Measurements from ENCODE around the gene PMEL. TPM values are rescaled to one million over a fixed set of nuclear protein-coding genes. Genes with fewer than 3 reads are reported as not detected.

PMEL gene
- total RNA-seq, 1 donor from 2014 or later = 136 TPM

- H3K4me1 Mint-ChIP-seq (ENCODE audit: unreplicated experiment) = peaks cover 11% of the 10 kb centered on the region
- H3K27ac Mint-ChIP-seq = no peak overlapping the region
- peak overlapping the region; percentile 7 for H3K4me3 Mint-ChIP-seq
These were observed 12.6 kb upstream of the PMEL start for GRCh38 chr12:55978393-55978792.

GRCh38 chr12:55974308-55974730 lies 8.5 kb upstream of the PMEL start:
- DNase-seq (ENCODE audit: extremely low spot score, unreplicated experiment) = peak; percentile 75
- H3K36me3 Mint-ChIP-seq = peaks cover 17% of the 10 kb centered on the region
- TF ChIP-seq CTCF (conservative IDR thresholded peaks at IDR 0.05) = no peak
- H3K4me3 Mint-ChIP-seq = no peak overlapping the region
- peaks cover 11% of the 10 kb centered on the region for H3K4me1 Mint-ChIP-seq (ENCODE audit: unreplicated experiment)
- H3K27ac Mint-ChIP-seq = no peak overlapping the region
- no peaks in the 10 kb centered on the region for H3K9me3 Mint-ChIP-seq
- no peaks in the 10 kb centered on the region for H3K27me3 Mint-ChIP-seq

More at GRCh38 chr12:55978393-55978792, 12.6 kb upstream of the PMEL start:
- DNase-seq (ENCODE audit: extremely low spot score, unreplicated experiment) = no peak
- no peaks in the 10 kb centered on the region for H3K27me3 Mint-ChIP-seq
- H3K9me3 Mint-ChIP-seq = no peaks in the 10 kb centered on the region
- peaks cover 33% of the 10 kb centered on the region for H3K36me3 Mint-ChIP-seq
- TF ChIP-seq CTCF (conservative IDR thresholded peaks at IDR 0.05) = no peak

GRCh38 chr12:55973599-55974307 lies 7.9 kb upstream of the PMEL start, which contains the start of gene RAB5B:
Gene RAB5B, plus strand, starts transcription at chr12:55974078. Its CDS starts 12,883 bp downstream, at chr12:55986961.
- Mint-ChIP-seq H3K4me1 (ENCODE audit: unreplicated experiment) (peaks cover 11% of the 10 kb centered on the region), H3K36me3 (peaks cover 12% of the 10 kb centered on the region), H3K27ac (no peak within 1 kb of the TSS), H3K4me3 (no peak within 1 kb of the TSS), H3K27me3 (no peaks in the 10 kb centered on the region), H3K9me3 (no peaks in the 10 kb centered on the region)
- TF ChIP-seq CTCF (conservative IDR thresholded peaks at IDR 0.05) = no peak
- peak; percentile 97 for DNase-seq (ENCODE audit: extremely low spot score, unreplicated experiment)

- peaks cover 18% of the 10 kb centered on the region for H3K4me1 Mint-ChIP-seq (ENCODE audit: unreplicated experiment)
These were observed 7.2 kb upstream of the PMEL start for GRCh38 chr12:55972911-55973598.

GRCh38 chr12:55972456-55972855 lies 6.6 kb upstream of the PMEL start:
- H3K27ac Mint-ChIP-seq = no peak overlapping the region
- peaks cover 16% of the 10 kb centered on the region for H3K36me3 Mint-ChIP-seq
- no peak overlapping the region for H3K4me3 Mint-ChIP-seq
- H3K9me3 Mint-ChIP-seq = no peaks in the 10 kb centered on the region
- DNase-seq (ENCODE audit: extremely low spot score, unreplicated experiment) = no peak
- H3K27me3 Mint-ChIP-seq = no peaks in the 10 kb centered on the region
- no peak for TF ChIP-seq CTCF (conservative IDR thresholded peaks at IDR 0.05)
- peaks cover 20% of the 10 kb centered on the region for H3K4me1 Mint-ChIP-seq (ENCODE audit: unreplicated experiment)

More at GRCh38 chr12:55972911-55973598, 7.2 kb upstream of the PMEL start:
- no peak overlapping the region for H3K27ac Mint-ChIP-seq
- H3K36me3 Mint-ChIP-seq = peaks cover 15% of the 10 kb centered on the region
- TF ChIP-seq CTCF (conservative IDR thresholded peaks at IDR 0.05) = no peak
- no peaks in the 10 kb centered on the region for H3K9me3 Mint-ChIP-seq
- H3K4me3 Mint-ChIP-seq = no peak overlapping the region
- H3K27me3 Mint-ChIP-seq = no peaks in the 10 kb centered on the region
- DNase-seq (ENCODE audit: extremely low spot score, unreplicated experiment) = no peak
